Epithelial cell of proximal tubule (primary cell): ENCODE measurements around the gene TAS1R3. TPM values are rescaled to one million over a fixed set of nuclear protein-coding genes. Genes with fewer than 3 reads are reported as not detected.
"Not testable (repeated sequence)": the region's sequence is repeated elsewhere in the genome, so short reads cannot be mapped to it uniquely, and the experiment has no call there.

Source experiments
- DNase-seq: peaks from one replicate; pipeline ENCODE4 v3.0.0-alpha.2; 2011; ENCODE audit warnings: low read depth
- H3K4me3 ChIP-seq: 2 replicates; pipeline ENCODE4 v1.5.1; 2011; ENCODE audit warnings: low read depth, mild to moderate bottlenecking, low read length
- total RNA-seq: library from RNA; depleted of rRNA; stranded (reverse); fragments of >200 nt; gene quantifications from 2 replicates; pipeline ENCODE4 v1.2.3, GENCODE V29; 2015
- TF ChIP-seq, protein P1 (sequence below): conservative IDR thresholded peaks from 2 replicates; pipeline ENCODE4 v1.5.1; 2012; ENCODE audit warnings: low read depth, mild to moderate bottlenecking, low read length

The TAS1R3 gene
- total RNA-seq, 1 donor from 2014 or later = not detected

GRCh38 chr1:1311107-1312104, 19.7 kb upstream of the TAS1R3 start:
- no peak overlapping the region for H3K4me3 ChIP-seq
- no peak for DNase-seq
- TF ChIP-seq, protein P1, sequence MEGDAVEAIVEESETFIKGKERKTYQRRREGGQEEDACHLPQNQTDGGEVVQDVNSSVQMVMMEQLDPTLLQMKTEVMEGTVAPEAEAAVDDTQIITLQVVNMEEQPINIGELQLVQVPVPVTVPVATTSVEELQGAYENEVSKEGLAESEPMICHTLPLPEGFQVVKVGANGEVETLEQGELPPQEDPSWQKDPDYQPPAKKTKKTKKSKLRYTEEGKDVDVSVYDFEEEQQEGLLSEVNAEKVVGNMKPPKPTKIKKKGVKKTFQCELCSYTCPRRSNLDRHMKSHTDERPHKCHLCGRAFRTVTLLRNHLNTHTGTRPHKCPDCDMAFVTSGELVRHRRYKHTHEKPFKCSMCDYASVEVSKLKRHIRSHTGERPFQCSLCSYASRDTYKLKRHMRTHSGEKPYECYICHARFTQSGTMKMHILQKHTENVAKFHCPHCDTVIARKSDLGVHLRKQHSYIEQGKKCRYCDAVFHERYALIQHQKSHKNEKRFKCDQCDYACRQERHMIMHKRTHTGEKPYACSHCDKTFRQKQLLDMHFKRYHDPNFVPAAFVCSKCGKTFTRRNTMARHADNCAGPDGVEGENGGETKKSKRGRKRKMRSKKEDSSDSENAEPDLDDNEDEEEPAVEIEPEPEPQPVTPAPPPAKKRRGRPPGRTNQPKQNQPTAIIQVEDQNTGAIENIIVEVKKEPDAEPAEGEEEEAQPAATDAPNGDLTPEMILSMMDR = no peak

DNA sequence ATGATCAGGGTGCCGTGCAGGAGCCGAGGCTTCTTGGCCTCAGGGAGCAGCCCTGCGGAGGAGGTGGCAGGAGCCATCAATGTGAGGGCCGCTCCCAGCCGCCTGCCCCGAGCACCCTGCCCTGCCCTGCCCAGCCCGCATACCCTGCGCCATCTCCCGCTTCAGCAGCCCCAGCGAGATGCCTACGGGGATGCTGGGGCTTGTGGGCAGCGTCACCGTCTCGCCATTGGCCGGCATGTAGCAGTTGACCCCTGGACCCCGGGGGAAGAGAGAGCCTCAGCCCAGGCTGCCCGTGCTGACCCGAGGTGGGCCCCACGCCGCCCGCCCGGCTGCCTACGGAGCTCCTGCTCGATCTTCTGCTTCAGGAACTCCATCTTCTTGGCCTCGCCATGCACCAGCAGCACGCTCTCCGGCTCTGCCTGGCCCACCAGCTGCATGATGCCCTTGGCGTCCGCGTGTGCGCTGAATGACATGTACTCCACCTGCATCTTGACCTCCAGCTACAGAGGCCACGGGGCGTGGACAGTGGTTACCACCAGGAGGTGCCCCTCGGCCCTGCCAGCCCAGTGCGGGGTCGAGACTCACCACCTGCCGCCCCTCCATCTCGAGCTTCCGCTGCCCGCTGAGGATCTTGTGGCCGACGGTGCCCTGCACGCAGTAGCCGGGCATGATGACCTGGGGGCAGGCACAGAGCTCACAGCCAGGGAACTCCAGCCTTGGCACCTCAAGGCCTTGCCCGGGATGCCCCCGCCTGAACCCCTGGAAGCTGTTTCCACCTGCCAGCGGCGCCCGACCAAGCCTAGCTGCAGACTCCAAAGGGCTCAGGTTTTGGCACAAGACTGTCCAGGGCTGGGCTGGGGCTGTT, 18.4 kb upstream of the TAS1R3 start:
- no peak for DNase-seq
- TF ChIP-seq, protein P1 = no peak
- H3K4me3 ChIP-seq = no peak overlapping the region

- DNase-seq = no peak
- TF ChIP-seq, protein P1 = no peak
These were observed 17.4 kb upstream of the TAS1R3 start for GRCh38 chr1:1313500-1314236.

GRCh38 chr1:1314237-1314586, 16.9 kb upstream of the TAS1R3 start:
- TF ChIP-seq, protein P1 = no peak
- no peak overlapping the region for H3K4me3 ChIP-seq
- DNase-seq = no peak

More at GRCh38 chr1:1313500-1314236, 17.4 kb upstream of the TAS1R3 start:
- no peak overlapping the region for H3K4me3 ChIP-seq

- TF ChIP-seq, protein P1 = no peak
These were observed 16.3 kb upstream of the TAS1R3 start for GRCh38 chr1:1314678-1315335.

GRCh38 chr1:1315435-1315954, 15.6 kb upstream of the TAS1R3 start:
- no peak for DNase-seq
- TF ChIP-seq, protein P1 = no peak
- H3K4me3 ChIP-seq = no peak overlapping the region

More at GRCh38 chr1:1314678-1315335, 16.3 kb upstream of the TAS1R3 start:
- DNase-seq = no peak
- H3K4me3 ChIP-seq = no peak overlapping the region

- H3K4me3 ChIP-seq, DNase-seq: not testable (repeated sequence)
These were observed 14.9 kb upstream of the TAS1R3 start for GRCh38 chr1:1316199-1316598.
